ENCODE data around the gene ATG101. TPM values are rescaled to one million over a fixed set of nuclear protein-coding genes. Genes with fewer than 3 reads are reported as not detected.

The ATG101 gene
- total RNA-seq, 1 experiment from 2014 or later, result 44.6 TPM

DNA sequence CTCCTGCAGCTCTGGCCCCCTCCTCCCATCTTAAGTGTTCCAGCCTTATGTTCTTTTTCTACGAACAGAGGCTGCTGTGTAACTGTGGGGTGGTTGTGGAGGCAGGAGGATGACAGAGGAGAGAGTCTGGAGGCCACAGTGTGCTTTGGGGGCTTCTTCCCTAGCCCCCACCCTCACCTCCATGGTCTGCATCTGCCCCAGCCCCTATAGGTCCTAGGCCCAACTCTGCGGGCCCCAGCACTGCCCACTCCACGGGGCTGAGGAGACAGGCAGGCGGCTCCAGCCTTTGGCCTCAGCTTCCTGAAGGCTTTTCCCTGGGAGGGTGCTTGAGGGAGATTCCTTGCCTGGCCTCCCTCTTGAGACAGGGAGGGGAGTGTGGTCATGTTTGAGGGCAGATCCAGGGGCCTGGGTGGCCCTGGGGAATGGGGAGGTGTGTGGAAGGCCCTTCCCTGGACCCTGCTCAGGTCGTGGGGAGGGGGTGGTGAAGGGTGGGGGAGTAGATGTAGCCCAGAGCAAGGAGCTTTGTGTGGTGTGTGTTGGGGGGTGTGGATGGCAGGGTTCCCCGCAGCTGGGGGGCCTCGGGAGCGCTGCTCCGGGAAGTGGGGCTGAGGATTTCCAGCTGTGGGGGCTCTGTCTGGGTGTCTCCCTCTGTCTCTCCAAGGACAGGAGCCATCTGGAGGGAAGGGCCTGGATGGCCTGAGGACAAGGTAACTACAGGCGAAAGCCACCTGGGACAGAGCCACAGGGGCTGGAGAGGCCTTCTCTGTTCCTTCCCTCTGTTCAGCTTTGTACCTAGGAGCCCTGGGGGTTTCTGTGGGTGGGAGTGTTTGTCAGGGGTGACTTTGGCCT is 10.8 kb downstream of the ATG101 start:
- POLR2A ChIA-PET (ENCODE audit: unreplicated experiment), result no interaction called here
- Histone ChIP-seq H3K4me2 (no peak overlapping the region), H3K79me2 (ENCODE audit: low read depth) (no peaks in the 10 kb centered on the region), H3K9me3 (ENCODE audit: insufficient read depth, low read depth) (no peaks in the 10 kb centered on the region), H2AFZ (no peak overlapping the region), H3K27ac (no peak overlapping the region), H3K4me3 (no peak overlapping the region), H4K20me1 (ENCODE audit: insufficient read depth) (peaks cover 12% of the 10 kb centered on the region; the same call in 1 of the 2 replicates), H3K4me1 (replicated peaks; ENCODE audit: insufficient read depth) (no peaks in the 10 kb centered on the region), H3K9me2 (ENCODE audit: insufficient read depth) (no peaks in the 10 kb centered on the region), H3K36me3 (ENCODE audit: low read depth) (no peaks in the 10 kb centered on the region), H3F3A (ENCODE audit: insufficient read depth, low read depth) (peaks cover 11% of the 10 kb centered on the region; the same call in 1 of the 2 replicates), H3K27me3 (ENCODE audit: insufficient read depth, low read depth) (no peaks in the 10 kb centered on the region)
- TF ChIP-seq EZH2 (IDR thresholded peaks at IDR 0.05; ENCODE audit: low read depth), result no peak
- no peak for TF ChIP-seq CTCF (conservative IDR thresholded peaks at IDR 0.05)
- CTCF ChIA-PET, result interaction anchor here (0.5 to 0.6 kb wide), 2 partner anchors 21 to 57 kb away, joined by 3 to 11 read pairs; no protein-coding TSS in a partner anchor
- DNase-seq, result no peak
- intact Hi-C loops (cut with micrococcal nuclease; ENCODE audit: unreplicated experiment), result no loop called here
- no TSS peak for BruUV-seq (replicated peaks)

- DNase-seq, result no peak
- Histone ChIP-seq H3K4me2 (no peak overlapping the region), H2AFZ (no peak overlapping the region), H3K4me3 (no peak overlapping the region), H3K4me1 (replicated peaks; ENCODE audit: insufficient read depth) (no peaks in the 10 kb centered on the region), H3K36me3 (ENCODE audit: low read depth) (no peaks in the 10 kb centered on the region), H3K27me3 (ENCODE audit: insufficient read depth, low read depth) (no peaks in the 10 kb centered on the region), H4K20me1 (ENCODE audit: insufficient read depth) (peaks cover 8% of the 10 kb centered on the region; the same call in 1 of the 2 replicates), H3K9me3 (ENCODE audit: insufficient read depth, low read depth) (no peaks in the 10 kb centered on the region), H3K9me2 (ENCODE audit: insufficient read depth) (no peaks in the 10 kb centered on the region), H3K27ac (no peak overlapping the region), H3F3A (ENCODE audit: insufficient read depth, low read depth) (peaks cover 11% of the 10 kb centered on the region; the same call in 1 of the 2 replicates), H3K79me2 (ENCODE audit: low read depth) (no peaks in the 10 kb centered on the region)
- no TSS peak for BruUV-seq (replicated peaks)
- TF ChIP-seq EZH2 (IDR thresholded peaks at IDR 0.05; ENCODE audit: low read depth) (no peak), CTCF (conservative IDR thresholded peaks at IDR 0.05) (no peak)
- intact Hi-C loops (cut with micrococcal nuclease; ENCODE audit: unreplicated experiment), result no loop called here
- CTCF ChIA-PET, result interaction anchor here (0.5 to 0.6 kb wide), 2 partner anchors 20 to 58 kb away, joined by 3 to 11 read pairs; no protein-coding TSS in a partner anchor
- POLR2A ChIA-PET (ENCODE audit: unreplicated experiment), result no interaction called here
These were observed 11.5 kb downstream of the ATG101 start for GRCh38 chr12:52081263-52081733.

DNA sequence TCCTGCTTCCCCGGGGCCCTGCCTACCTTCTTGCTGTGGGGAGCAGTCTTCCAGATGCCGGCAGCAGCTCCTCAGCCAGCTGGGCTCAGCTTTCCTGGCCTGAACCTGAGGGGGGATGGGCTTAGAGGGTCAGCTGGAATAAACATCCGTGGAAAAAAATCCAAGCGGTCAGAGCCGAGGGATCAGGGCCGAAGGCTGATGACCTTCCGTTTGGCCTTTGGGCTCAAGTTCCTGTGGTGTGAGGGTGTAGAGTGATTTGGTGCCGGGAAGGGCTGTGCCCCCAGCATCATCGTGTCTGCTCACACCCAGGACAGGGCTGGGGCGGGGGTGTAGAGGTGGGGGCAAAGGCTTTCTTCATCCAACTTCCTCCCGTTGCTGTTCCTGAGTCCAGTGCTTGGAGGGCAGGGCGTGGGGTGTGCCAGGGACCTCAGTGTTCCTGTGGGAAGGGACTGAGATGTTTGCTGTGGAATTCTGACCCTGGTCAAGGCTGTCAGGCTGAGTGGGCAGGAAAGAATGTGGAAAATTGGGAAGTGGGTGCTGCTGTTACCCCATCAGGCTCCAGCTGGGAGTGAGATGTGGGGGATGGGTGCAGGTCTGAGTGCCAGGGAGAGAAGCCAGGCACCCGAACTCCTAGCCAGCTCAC is 12.4 kb downstream of the ATG101 start:
- intact Hi-C loops (cut with micrococcal nuclease; ENCODE audit: unreplicated experiment), result no loop called here
- Histone ChIP-seq H3K27me3 (ENCODE audit: insufficient read depth, low read depth) (no peaks in the 10 kb centered on the region), H3K36me3 (ENCODE audit: low read depth) (no peaks in the 10 kb centered on the region), H3K9me2 (ENCODE audit: insufficient read depth) (no peaks in the 10 kb centered on the region), H3K79me2 (ENCODE audit: low read depth) (no peaks in the 10 kb centered on the region), H3K4me3 (no peak overlapping the region), H3K4me1 (replicated peaks; ENCODE audit: insufficient read depth) (no peaks in the 10 kb centered on the region), H3K9me3 (ENCODE audit: insufficient read depth, low read depth) (no peaks in the 10 kb centered on the region), H2AFZ (no peak overlapping the region), H3K4me2 (no peak overlapping the region), H3K27ac (no peak overlapping the region), H4K20me1 (ENCODE audit: insufficient read depth) (peaks cover 3% of the 10 kb centered on the region; the same call in 1 of the 2 replicates), H3F3A (ENCODE audit: insufficient read depth, low read depth) (peaks cover 11% of the 10 kb centered on the region; the same call in 1 of the 2 replicates)
- CTCF ChIA-PET, result interaction anchor here (1.7 kb wide), 1 partner anchor 56 kb away, joined by 20 read pairs; no protein-coding TSS in a partner anchor
- no peak for DNase-seq
- no peak for TF ChIP-seq EZH2 (IDR thresholded peaks at IDR 0.05; ENCODE audit: low read depth)
- no peak for TF ChIP-seq CTCF (conservative IDR thresholded peaks at IDR 0.05)
- no TSS peak for BruUV-seq (replicated peaks)
- POLR2A ChIA-PET (ENCODE audit: unreplicated experiment), result no interaction called here

All from PC-9 (cell line).